HG02678 (cell line): ENCODE results near the gene MEIS3.
"Not testable (repeated sequence)": the region's sequence is repeated elsewhere in the genome, so short reads cannot be mapped to it uniquely, and the experiment has no call there.

ENCODE experiments used
- ATAC-seq: cut with Tn5 transposase; IDR thresholded peaks from one replicate; pipeline ENCODE4 v1.9.1; 2021; ENCODE audit warnings: mild to moderate bottlenecking, moderate library complexity; ENCODE audit not compliant: unreplicated experiment

Gene MEIS3

GRCh38 chr19:47417107-47417745 is 2.1 kb downstream of the MEIS3 start:
- ATAC-seq: no peak

- no peak for ATAC-seq
Measured at GRCh38 chr19:47416643-47416985, 2.7 kb downstream of the MEIS3 start.

- no peak for ATAC-seq
Measured at GRCh38 chr19:47415953-47416642, 3.2 kb downstream of the MEIS3 start.

GRCh38 chr19:47414469-47414868 is 4.9 kb downstream of the MEIS3 start:
- no peak for ATAC-seq

- ATAC-seq: no peak
Measured at GRCh38 chr19:47413941-47414340, 5.4 kb downstream of the MEIS3 start.

- ATAC-seq: not testable (repeated sequence)
Measured at GRCh38 chr19:47411696-47412095, 7.6 kb downstream of the MEIS3 start.

GRCh38 chr19:47411101-47411500 is 8.2 kb downstream of the MEIS3 start:
- ATAC-seq: no peak

- no peak for ATAC-seq
Measured at GRCh38 chr19:47408156-47408938, 11.0 kb downstream of the MEIS3 start.

GRCh38 chr19:47407417-47407774 is 11.9 kb downstream of the MEIS3 start:
- ATAC-seq: no peak

GRCh38 chr19:47406711-47407416 is 12.5 kb downstream of the MEIS3 start:
- no peak for ATAC-seq

- no peak for ATAC-seq
Measured at GRCh38 chr19:47405854-47406417, 13.4 kb downstream of the MEIS3 start.

- ATAC-seq: no peak
Measured at GRCh38 chr19:47405197-47405550, 14.2 kb downstream of the MEIS3 start.

GRCh38 chr19:47404334-47405196 is 14.8 kb downstream of the MEIS3 start:
- no peak for ATAC-seq

GRCh38 chr19:47402504-47402903 is 16.8 kb downstream of the MEIS3 start:
- ATAC-seq: no peak

- no peak for ATAC-seq
Measured at GRCh38 chr19:47398707-47399597, 20.4 kb downstream of the MEIS3 start.

GRCh38 chr19:47391510-47392223 is 27.7 kb downstream of the MEIS3 start:
- no peak for ATAC-seq

- ATAC-seq: no peak
Measured at GRCh38 chr19:47390533-47391488, 28.5 kb downstream of the MEIS3 start.

- ATAC-seq: no peak
Measured at GRCh38 chr19:47389150-47389556, 30.2 kb downstream of the MEIS3 start.
